Measurements from ENCODE around the gene CTNND2.

CTNND2 gene

DNA sequence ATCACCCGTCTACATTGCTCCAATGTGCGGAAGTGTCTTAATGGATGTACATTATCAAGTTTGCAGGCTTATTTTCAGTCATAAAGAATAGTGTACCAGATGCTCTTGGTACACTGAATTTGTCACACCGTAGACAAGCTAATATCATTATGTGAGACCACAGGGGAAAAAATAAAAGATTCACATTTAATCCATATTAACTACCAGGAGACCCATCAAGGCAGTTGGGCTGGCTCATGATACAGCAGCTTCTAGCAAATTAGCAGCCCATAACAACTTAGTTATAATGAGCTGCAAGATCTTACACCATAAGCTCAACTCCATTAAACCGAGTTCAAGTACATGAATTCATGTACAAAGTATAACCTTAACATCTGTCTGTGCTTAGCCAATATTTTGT, 324.9 kb downstream of the CTNND2 start:
- DNase-seq = no peak

DNA sequence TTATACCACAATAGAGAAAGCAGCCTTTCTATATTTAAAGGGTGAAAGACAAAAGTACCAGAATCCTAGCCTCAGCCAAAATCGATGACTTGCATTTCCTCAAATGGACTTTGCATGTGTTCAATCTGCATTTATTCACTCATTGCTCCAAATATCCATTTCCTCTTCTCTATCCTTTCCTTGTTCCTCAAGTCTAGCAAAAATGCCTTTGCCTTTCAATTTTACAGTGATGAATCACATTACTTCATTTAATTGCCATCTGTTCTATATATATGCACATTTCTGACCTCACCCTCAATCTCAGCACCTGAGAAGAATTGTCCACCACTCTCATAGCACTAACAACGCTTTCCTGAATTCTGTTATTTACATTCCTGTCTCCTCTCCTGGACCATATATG, 329.5 kb downstream of the CTNND2 start:
- no peak for DNase-seq

DNA sequence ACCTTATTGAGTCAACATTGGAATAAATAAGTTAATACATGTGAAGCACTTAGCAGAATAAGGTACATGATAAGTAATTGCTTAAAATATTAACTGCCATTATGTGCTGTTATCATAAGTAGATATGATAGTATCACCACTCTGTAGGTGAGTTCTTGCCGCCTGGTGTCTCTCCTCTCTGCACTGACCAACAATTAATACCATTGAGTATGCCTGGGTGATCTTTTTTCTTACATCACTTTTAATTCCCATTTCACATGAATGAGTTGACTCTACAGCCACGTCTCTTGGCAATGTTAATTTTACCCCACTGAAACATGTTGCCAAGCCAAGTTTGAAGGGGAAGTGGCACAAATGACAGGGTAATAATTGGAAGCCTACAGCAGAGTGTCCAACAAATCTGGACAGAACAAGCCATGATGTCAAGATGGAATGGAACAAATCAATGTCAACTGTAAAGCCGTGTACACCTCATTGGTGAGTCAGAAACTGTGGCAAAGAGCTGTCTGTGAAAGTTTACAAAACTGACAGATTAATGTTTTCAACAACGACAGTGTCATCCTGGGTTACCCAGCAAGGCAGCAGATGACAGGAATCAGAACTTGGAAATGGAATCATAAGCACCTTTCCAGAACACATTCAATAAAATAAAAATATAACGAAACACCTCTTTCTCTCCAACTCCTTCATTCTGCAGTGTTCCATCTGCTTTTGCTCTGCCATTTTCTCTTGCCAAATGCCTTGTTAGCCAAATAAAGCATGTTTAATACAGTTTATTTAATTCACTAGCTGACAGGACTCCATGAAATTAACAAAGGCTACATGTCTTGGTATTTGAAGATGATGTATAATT, 330.9 kb downstream of the CTNND2 start:
- no peak for DNase-seq

DNA sequence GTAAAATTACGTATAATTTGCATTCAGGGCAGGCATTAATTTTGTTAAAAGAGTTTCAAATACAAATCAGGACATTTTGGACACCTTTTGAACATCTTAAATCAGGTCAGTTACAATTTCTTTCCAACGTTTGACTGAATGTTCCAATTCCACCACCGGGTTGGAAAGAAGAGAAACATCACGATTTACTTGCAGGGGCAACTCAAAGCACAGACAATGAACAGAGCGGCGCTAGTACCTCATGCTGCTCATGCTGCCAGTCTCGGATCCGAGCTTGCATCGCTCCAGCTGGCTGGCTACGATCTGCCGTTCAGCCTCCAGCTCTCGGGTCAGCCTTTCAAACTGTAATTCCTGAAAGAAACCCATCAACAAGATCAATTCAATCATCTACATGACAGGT, 339.5 kb downstream of the CTNND2 start:
- no peak for DNase-seq

DNA sequence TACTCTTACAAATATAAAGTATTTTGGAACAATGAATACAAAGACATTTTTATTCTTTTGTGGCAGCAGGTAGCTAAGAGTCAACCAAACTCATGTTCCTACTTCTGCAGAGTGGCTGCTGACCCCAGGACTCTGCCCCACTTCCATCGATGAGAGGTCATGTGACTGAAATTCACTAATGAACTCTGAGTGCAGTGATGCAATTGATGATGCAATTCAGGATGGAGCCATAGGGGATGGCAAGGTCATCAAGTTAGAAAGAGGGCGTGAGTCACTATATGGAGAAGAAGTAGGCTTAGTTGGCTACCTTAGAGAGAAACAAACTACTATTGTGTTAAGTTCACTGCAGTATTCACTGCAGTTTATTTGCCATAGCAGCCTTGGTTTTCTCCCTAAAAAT, 340.4 kb downstream of the CTNND2 start:
- DNase-seq = no peak

DNA sequence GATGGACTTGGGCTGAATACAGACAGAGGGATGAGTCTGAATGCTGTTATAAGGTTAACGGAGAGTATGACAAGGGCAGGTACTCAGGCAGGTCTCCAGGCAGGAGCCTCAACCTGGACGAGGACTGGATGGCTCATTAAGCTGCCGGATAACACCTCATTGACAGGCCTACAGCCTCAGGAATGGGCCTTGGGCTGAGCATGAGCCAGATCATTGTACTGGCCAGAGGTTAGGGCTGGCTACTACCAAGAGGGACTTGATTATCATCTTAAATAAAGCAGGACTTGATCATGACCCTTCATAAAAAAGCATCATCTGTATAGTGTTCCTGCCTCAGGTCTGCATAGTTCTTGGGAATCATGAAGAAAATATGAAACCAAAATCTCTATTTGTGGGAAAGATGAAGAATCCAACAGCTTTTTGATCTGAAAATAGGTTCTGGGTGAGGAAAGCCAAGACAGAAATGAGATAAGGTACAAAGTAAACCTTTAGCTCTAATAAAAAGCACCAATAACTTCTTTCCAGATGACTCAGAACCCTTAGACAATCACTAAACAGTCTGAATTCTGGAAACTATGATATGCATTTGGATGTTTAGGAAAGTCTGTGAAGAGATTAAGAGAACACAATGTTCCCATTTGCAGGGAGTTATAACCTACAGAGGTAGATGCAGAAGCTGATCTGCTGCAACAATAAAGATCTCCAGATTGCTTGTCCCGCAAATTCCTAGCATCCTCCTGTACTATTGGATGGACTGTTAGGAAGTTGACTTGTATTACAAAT, 343.1 kb downstream of the CTNND2 start:
- no peak for DNase-seq

DNA sequence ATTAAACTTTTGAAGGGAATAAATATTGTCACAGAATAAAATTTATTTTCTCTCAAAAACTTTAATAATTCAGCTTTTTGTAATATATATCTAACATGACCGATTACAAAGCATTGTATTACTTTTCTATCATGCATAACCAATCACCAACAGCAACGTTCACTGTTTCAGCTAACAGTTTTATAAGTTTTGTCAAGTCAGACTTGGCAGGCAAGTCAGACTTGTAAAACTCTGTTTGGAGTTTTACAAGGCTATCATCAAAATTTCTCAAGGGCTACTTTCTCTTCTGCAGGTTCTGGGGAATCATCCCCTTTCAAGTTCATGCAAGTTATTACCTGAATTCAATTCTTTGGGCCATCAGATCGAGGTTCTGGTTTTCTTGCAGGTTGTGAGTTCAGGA, 347.2 kb downstream of the CTNND2 start:
- no peak for DNase-seq

DNA sequence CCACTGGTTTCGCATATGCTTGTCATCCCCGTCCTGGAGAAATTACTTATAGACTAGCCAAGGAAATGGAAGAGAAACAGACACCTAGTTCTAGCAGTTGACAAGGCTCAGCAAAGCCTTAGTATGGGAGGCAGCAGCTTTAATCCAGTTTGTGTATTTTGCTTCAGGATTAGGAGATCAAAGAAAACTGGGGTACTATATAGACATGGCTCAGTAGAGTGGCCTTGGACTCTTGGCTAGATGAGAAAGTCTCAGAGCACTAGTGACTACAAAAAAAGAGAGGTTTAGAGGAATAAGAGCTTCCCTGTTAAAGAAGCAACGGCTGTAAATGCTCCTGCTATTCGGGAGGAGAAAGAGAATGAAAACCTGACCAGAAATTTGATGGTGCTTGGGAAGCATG, 349.1 kb downstream of the CTNND2 start:
- no peak for DNase-seq

DNA sequence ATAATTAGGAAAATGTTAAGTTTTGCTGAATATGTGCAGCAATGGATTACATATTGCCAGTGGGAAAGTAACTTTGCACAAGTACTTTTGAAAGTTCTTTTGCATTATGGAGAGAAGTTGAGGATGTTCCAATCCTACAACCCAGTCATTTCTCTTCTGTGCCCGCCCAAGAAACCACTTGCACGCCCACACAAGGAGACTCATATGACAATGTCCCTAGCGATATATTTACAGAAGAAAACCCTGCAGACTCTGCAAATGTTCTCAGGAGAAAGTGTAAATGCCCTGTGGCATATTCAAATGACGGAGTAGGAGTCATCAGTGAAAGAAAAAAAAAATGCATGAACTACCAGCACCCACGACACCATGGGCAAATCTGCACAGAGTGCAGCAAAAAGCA, 356.5 kb downstream of the CTNND2 start:
- DNase-seq = no peak

DNA sequence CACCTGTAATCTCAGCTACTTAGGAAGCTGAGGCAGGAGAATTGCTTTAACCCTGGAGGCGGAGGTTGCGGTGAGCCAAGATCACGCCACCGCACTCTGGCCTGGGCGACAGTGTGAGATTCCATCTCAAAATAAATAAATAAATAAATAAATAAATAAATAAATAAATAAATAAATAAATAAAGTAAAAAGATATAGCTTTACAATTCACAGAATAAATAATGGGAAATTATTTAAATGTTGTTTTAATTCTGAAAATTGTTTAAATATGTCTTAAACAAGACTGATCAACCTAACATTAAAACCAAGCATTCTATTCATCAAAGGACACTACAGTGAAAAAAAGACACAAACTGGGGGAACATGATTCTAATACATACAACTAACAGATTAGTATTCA, 357.1 kb downstream of the CTNND2 start:
- DNase-seq = no peak

DNA sequence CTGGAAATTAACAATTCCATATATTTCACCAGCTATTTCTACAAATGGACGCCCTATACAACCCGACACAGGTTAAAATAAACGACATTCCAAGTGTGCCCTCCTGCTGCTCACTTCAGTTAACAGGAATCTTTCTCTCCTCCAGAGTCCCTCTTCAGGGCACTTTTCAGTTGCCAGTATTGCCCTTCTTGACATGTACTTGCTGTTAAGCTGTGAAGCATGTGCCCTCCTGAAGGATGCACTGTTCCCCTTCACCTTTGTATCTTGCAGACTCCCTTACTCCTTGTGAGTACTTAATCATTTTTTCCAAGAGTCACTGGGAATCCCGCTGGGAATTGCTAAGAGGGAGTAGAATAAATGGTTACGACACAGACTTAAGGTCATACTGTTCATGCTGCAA, 364.1 kb downstream of the CTNND2 start:
- no peak for DNase-seq

DNA sequence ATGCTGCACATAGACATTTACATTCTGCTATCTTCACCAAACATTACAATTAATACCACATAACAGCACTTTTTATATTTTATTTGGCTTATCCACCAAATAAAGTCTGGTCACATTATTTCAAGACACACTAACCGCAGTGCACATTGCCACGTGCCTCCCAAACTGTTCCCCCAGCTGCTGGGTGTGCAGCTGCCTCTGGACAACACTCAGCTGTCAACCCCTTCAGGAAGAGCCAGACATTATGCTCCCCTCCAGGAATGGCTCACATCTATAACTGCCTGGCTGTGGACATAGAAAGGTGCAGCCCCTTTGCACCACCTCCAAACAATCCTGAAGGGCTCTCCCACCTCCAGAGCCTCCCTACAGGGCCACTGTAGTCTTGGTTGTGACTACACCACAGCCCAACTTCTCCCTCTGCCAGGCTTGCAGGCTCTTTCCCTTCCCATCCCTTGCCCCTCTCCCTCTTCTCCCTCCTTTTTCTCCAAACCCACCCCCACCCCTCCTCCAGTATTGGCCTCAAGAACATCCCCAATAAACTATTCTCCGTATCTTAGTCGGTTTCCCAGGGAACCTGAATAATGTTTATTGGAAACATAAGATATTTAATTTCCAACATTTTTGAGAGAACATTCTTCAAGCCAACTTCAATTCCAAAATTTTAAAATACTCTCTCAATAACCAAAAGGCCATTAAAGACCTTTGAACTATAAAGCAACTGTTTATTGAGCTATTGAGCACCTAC, 372.3 kb downstream of the CTNND2 start:
- DNase-seq = no peak

DNA sequence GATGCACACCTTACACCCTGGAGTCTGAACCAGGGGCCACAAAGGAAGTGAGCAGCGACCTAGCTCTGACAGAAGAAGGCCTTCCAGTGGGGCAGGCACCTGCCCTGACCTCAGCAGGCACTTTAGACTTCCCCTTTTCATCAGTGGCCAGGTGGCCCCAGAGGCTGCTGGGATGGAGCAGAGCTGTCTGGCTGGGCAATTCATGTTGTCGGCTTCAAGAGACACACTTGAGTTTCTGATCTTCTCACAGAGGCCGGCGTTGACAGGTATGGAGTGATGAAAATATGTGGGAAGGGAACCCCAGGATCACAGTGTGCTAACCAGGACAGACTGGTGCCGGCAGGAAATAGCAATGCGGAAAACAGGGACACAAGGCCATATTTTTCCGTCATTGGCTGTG, 375.5 kb downstream of the CTNND2 start:
- DNase-seq = no peak

DNA sequence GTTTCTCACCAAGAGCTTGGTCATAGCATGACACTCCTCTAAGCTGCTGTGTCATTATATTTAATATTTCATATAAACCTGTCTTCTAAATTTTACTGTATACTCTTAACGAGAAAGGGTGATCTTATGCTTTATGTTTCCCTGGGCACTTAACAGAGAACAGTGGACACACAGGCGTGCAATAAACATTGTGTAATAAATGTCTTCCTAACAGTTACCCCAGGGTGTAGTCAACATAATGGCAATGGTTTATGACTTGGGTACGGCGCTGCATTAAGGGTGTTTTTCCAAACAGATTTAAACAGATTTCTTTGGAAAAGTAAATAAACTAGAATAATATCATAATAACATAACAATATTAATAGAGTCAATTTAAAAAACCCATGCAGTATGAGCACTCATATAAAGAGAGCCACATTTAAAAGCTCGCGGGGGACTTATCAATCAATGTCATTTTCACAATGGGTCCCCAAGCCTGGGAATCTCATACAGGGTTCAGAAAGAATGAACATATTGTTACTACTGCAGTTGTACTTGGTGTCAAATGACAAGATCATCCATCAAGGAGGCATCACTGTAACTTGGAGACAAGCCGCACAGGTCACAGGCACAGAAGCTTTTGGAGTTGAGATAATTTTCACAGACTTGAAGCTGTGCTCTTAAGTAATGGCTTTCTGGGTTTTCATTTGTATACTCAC, 376.4 kb downstream of the CTNND2 start:
- no peak for DNase-seq

DNA sequence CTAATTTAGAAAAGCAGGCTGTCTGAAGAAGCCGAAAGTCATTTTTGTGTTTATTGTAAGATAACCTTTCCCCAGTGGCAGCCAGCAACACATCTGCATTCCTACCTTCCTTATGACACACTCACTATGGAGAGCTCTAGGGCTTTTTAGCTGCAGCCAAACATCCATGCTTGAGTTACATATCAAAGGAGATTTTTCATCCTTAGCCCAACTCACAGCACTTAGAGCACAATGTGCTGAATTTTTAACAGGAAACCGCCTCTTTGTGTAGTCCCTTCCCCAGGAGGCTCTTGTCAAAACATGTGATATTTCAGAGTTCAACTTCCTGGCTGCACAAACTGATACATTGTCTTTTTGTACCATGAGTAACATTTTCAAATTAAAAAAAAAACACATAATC, 379.2 kb downstream of the CTNND2 start:
- peak; percentile 60 for DNase-seq

DNA sequence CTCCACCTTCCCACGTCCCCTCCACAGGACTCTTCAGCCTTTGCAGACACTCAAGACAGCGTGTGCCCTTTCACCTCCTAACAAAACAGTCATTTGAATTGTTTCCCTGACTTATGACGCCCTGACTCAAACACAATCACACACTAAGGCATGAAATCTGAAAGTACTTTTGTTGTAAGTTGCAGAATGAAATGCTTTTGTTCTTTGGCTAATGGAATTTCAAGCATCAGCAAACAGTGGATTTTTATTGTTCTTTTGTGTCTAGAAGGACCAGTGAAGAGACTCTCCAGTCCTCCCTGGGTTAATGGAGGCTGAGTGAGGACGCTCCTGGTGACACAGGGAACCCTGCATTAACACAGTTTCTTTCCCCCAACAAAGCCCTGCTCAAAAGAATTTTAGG, 380.1 kb downstream of the CTNND2 start:
- peak; percentile 73 for DNase-seq

DNA sequence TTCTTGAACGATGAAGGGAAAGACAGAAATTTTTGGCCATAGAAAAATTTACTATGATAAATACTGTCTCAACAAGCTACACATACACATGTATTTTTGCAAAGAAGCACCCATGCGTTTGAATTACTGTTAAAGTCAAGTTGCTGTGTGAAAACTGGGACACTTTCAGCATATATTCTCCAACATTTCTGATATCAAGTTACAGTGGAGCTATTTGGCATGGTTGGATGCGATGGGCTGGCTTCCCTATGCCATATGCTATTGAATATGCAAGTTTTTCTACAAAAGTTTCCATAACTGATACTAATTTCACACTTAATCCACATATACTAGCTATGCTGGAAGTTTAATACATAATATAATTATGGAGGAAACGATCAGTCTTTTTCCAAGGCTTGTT, 381.4 kb downstream of the CTNND2 start:
- no peak for DNase-seq

DNA sequence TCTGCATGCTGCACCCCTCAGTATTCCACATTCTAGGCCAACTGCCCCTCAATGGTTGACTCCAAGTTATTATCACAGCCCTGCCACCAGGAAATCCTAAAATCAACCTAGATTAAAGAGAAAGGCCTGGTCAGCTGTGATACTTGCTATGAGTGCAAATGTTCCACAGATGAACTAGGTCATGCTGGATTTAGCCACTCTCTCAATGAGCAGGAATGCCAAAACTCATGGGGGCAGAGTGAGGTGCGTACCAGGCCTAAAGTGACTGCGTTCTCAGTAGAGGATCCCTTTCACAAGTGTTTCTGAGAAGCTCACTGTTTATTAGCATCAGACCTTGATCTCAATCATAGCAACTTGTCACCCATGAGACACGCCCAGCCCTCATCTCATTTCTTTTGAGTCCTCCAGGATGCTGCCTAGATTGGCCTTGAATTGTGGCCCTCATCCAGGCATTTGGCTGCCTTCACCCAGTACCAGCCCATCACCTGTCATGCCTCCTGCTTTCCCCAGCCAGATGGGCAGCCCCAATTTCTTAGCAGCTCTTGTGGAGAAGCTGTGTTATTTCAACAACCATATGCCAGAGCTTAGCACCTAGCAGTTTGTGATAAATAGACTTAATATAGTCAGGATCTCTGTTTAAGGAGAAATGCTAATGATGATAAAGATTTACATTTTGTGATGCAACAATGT, 383.9 kb downstream of the CTNND2 start:
- no peak for DNase-seq

DNA sequence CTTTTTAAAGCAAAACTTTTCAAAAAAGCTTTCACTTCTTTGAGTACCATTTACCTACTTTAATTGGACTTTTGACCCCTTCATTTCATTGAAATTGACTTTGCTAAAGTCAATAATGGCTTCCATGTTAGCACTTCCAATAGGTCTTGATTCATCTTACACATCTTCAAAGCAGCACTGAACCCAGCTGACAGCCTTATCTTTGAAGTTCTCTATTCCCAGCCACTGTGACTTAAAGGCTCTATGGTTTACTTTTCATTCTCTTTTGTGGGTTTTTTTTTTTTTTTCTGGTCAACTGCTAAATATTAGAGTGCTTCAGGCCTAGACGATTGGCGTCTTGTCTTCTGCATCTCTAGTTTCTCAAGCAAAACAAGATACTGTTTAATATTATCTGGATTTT, 385.0 kb downstream of the CTNND2 start:
- DNase-seq = no peak

DNA sequence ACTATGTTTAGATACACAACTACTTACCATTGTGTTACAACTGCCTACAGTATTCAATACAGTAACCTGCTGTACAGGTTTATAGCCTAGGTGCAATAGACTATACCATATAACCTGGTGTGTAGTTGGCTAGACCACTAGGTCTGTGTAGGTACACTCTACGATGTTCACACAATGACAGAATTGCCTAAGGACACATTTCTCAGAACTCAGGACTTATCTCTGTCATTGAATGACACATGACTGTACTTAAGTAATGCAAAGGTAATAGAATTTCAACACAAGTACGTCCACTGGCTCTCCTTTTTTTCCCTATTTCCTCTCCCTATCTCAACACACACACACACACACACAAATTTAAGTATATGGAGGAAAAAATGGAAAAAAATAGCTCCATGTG, 385.6 kb downstream of the CTNND2 start:
- no peak for DNase-seq

DNA sequence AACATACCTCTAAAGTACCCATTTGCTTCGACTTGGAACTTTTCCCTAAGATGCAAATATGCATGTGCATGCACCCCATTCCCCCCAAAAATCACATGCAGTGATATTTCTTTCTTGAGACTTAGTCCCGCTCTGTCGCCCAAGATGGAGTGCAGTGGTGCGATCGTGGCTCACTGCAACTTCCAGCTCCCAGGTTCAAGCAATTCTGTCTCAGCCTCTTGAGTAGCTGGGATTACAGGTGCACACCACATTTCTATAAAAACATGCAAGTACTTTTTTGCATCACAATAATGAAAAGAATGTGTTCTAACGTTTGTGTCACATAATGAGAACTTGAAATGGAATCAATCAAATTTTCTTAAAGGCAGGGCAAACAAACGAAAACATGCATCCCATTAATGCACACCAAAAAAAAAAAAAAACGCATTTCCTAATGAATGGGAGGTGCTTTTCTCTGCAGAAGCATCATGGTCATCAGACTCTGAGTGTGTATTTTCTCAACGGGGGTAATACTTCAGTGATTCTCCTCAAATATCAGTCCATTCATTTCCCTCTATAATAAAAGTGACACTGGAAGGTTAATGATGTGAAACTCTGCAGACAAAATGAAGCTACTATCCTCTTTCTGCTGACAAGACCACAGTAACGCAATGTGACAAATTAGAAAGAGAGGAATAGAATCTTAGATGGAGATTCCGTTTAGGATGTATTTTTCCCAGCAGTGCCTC, 389.4 kb downstream of the CTNND2 start:
- no peak for DNase-seq

DNA sequence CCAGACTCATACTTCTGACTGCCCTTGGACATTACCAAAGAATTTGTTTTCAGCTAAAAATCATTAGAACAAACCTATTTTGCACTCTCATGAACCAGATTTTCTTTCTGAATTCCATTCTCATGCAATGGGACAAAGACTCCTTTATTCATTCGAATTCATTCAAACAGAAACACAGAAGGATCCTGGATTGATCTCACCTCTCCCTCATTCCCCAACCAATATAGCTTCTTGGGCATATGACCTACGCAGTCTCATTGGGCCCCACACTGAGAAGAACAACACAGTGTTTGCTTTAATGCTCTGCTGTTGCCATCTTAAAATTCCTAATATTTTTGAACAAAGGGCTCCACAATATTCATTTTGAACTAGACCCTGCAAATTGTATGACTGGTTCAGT, 392.4 kb downstream of the CTNND2 start:
- no peak for DNase-seq
